Activated CD8-positive, alpha-beta memory T cell treated with anti-CD3 and anti-CD28 coated beads for 48 hours (primary cell): ENCODE results near the gene PKN3.
A peak's percentile ranks its signal among the peaks of the same experiment; 100 is the strongest.
"Not testable (repeated sequence)": the region's sequence is repeated elsewhere in the genome, so short reads cannot be mapped to it uniquely, and the experiment has no call there.

ENCODE experiments used
- DNase-seq, 3 experiments: peaks; one replicate each; pipeline ENCODE4 v3.0.0-alpha.2; 2020; ENCODE audit warnings: low read depth in 2 of 3, low spot score in 2 of 3

The PKN3 gene

DNA sequence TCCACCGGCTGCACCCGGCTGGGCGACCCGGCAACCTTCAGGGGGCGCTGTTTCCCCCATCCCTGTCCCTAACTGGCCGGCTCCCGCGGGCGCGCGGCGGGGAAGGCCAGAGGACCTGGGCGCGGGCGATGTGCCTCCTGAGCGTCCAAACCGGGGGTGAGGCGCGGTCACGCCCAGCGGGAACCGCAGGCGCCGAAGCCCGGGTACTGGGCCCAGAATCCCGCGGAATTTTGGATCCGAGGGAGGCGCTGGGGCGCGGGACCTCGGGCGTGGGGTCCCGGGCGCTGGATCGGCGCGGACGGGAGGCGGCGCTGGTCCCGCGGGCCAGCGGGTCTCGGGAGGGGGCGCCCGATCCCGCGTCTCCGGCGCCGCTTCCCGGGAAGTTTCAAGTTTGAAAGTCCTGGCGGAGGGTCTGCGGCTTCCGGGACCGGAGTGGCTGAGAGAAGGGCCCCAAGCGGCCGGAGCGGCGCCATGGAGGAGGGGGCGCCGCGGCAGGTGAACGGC is at the start of gene PKN3:
Gene PKN3 (plus strand): TSS at position 59 of the 504 bp plus-strand sequence. CDS start 413 bp downstream, at position 472.
- DNase-seq = peak; percentile 78 to 97 (median 92)

DNA sequence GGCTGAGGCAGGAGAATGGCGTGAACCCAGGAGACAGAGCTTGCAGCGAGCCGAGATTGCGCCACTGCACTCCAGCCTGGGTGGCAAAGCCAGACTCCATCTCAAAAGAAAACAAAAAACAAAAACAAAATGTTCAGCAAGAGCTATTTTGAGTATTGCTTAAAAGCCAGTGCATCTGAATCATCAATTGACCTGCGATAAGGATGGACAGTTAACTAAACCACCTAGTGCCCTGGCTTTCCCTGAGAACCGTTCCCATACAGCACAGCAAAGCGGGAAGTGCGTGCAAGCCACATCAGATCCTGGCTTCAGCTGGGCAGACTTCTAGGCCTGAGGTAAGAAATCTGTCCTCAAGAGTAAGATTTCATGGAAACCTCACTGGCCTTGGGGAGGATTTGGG is 48.4 kb upstream of the PKN3 start:
- no peak for DNase-seq

GRCh38 chr9:128654481-128654880 is 47.8 kb upstream of the PKN3 start:
- no peak for DNase-seq

DNA sequence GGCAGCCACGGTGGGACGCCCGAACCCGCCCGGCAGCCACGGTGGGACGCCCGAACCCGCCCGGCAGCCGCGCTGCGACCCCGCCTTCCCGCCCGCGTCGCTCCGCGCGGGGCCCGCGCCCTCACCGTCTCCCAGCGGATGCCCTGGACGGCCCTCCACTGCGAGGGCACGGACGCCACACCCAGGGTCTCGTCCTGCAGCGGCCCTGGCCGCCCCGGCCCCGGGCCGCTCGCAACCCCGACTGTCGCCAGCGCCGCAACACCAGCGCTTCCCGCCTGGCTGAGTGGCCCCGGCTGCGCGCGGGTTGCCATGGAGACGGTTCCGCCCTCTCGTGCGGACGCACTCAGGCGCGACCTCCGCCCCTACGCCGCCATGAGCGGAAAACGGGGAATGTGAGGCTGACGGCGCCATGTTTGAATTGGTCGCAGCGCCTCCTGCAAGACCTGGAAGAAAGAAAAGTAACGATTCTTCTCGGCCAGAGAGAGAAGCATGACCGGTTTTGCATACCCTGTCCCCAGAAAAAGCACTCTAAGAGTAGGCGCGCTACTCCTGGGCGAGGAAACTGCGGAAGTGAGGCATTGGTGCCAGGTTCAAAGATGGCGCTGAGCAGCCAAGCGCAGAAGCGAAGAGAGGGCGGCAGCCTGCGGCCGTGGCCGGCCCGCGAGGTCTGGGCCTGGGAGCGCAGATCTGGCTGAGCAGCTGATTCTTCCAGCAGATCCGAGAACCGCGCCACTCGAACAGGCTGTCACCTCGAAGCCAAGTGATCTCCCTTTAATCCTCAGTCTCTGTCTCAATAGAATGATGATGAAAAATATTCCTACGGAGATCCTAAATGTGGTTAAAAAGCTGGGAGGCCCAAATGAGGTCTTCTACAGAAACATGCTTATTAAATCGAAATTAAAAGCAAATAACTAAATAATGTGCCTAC is 45.6 kb upstream of the PKN3 start, which contains the start of gene DYNC2I2:
Gene DYNC2I2 (minus strand): TSS at position 432 of the 928 bp plus-strand sequence. CDS start 121 bp downstream, at position 311.
- DNase-seq = peak; percentile 88 to 97 (median 96)

- no peak for DNase-seq
Observed at GRCh38 chr9:128657344-128657704, 45.0 kb upstream of the PKN3 start.

DNA sequence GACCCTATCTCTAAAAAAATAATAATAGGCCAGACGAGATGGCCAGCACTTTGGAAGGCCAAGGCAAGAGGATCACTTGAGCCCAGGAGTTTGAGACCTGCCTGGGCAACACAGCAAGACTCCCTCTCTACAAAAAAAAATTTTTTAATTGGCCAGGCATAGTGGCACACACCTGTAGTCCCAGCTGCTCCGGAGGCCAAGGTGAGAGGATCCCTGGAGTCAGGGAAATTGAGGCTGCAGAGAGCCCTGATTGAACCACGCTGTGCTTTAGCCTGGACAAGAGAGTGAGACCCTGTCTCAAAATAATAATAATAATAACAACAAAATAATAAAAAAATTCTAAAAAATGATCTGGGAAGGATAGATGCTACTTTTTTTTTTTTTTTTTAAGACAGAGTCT is 44.5 kb upstream of the PKN3 start:
- DNase-seq = no peak

- DNase-seq = not testable (repeated sequence)
Observed at GRCh38 chr9:128666481-128666941, 35.8 kb upstream of the PKN3 start.

DNA sequence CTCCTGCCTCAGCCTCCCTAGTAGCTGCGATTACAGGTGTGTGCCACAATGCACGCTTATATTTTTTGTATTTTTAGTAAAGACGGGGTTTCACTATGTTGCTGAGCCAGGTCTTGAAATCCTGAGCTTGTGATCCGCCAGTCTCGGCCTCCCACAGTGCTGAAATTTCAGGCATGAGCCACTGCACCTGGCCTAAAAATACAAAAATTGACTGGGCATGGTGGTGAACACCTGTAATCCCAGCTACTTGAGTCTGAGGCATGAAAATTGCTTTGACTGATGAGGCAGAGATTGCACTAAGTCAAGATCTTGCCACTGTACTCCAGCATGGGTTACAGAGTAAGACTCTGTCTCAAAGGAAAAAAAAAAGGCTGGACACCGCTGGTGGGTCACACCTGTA is 32.5 kb upstream of the PKN3 start:
- no peak for DNase-seq

- no peak for DNase-seq
Observed at GRCh38 chr9:128675382-128675781, 26.9 kb upstream of the PKN3 start.

DNA sequence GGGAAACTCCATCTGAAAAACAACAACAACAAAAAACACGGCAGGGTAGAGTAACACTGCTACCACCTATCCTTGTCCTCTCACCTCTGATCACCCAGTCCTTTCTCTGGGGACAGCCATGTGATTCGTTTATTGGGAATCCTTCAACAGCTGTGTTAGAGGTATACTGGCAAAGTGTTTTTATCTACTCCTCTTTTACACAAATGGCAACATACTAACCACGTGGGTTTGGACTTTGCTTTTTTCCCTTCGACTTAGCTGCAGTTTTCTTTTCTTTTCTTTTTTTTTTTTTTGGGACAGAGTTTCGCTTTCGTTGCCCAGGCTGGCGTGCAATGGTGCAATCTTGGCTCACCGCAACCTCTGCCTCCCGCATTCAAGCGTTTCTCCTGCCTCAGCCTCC is 24.5 kb upstream of the PKN3 start:
- DNase-seq = no peak

GRCh38 chr9:128683340-128684064 is 18.8 kb upstream of the PKN3 start:
- no peak for DNase-seq

- DNase-seq = no peak
Observed at GRCh38 chr9:128684065-128684324, 18.3 kb upstream of the PKN3 start.

GRCh38 chr9:128684325-128685199 is 17.7 kb upstream of the PKN3 start:
- peak in 2 of 3 experiments; percentile 50 to 55 for DNase-seq

DNA sequence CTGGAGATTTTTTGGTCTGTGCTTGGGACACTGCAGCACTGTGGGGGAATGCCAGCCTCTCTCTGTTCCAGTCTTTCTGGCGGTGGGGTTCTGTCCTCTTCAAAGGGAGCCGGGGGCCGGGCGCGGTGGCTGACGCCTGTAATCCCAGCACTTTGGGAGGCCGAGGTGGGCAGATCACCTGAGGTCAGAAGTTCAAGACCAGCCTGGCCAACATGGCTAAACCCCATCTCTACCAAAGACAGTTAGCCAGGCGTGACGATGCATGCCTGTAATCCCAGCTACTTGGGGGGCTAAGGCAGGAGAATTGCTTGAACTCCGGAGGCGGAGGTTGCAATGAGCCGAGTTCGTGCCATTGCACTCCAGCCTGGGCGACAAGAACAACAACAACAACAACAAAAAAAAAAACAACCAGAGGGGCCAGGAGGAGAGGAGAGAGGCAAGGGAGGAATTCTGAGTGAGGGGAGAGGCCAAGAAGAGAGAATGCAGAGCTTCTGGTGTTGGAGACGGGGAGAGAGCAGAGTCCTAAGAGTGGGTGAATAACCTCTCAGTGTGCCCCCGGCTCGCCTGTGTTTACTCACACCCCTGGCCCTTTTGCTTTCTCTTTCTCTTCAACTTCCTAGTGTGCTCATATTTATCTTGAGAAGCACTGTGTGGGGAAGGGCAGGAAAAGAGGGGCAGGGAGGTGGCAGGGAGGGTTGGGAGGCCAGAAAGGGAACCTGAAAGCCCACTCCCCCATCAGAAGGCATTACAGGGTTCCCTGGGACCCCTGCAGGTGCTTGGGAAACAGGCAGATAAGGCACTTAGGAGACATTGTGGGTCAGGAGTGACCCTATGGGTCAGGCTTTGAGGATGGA is 16.4 kb upstream of the PKN3 start:
- no peak for DNase-seq

GRCh38 chr9:128687453-128687852 is 14.8 kb upstream of the PKN3 start:
- no peak for DNase-seq

GRCh38 chr9:128688501-128689292 is 13.6 kb upstream of the PKN3 start, which contains the start of gene SET:
Gene SET (plus strand): TSS chr9:128689222. CDS start chr9:128689583, 361 bp downstream.
- DNase-seq = peak; percentile 80 to 94 (median 85)

DNA sequence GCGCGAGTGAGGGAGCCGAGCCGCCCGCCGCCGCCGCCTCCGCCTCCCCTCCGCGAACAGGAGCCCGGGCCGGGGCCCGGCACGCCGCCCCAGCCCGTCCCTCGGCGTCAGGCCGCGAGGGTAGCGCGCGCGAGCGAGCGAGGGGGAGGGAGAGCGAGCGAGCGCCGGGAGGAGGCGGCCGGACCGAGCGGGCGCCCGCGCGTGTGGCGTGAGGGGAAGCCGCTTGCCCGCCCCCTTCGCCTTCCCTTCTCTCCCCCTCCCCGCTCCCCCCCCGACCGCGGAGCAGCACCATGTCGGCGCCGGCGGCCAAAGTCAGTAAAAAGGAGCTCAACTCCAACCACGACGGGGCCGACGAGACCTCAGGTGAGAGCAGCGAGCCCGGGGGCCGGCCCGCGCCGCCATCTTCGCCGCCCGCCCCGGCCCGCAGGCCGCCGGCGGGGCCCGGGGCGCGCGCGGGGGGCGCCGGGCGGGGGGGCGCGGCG is 13.0 kb upstream of the PKN3 start:
- DNase-seq = no peak

DNA sequence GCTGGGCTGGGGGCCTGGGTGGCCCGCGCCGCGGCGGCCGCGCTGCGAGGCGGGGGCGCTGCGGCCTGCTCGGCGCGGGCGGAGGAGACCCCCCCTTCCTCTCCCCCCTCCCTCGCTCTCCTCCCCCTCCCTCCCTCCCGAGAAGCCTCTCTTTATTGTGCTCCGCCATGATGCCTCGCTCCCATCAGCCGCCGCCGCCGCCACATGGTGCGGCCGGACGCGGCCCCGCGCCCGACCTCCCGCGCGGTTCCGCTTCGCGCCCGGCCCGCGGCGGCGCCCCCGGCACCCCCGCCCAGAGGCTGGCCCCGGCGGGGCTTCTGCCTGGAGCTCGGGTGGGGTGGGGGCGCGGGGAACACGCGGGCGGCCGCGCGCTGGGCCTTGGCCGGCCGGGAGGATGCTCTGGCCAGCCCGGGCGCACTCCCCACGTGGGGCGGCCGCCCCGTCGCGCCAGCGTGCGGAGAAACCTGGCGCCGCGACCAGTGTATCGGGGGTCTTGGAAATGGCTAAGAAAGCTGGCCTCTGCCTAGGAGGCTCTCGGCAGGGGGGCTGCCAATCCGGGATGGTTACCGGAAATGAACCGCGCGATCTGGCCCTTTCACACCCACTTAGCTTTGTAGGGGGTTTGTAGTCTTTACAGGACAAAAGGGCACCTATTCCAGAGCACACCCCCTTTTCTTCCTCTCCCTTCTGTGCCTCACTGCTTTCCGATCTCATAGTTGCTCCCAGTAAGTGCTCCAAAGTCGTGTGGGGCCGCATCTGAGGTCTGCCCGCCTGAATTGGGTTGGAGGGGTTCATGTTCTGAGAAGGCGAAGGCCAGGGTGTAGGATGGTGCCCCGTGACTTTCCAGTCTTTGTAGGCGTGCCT is 12.3 kb upstream of the PKN3 start:
- DNase-seq = no peak
